OCI-LY3 (cell line): Measurements from ENCODE around the gene ARRDC2.
A peak's percentile ranks its signal among the peaks of the same experiment; 100 is the strongest.
"Not testable (repeated sequence)": the region's sequence is repeated elsewhere in the genome, so short reads cannot be mapped to it uniquely, and the experiment has no call there.

Source experiments
- H2AFZ ChIP-seq: fragments of 200-600, 300-600 bp; shearing (Covaris generic); 2 replicates; pipeline ENCODE4 v1.6.0; 2014; ENCODE audit warnings: antibody characterized with exemption, low read depth, low read length
- H3K27ac ChIP-seq: fragments of 200-600, 300-600 bp; sonication (generic); 2 replicates; pipeline ENCODE4 v1.5.1; 2014; ENCODE audit warnings: mild to moderate bottlenecking, low read length, moderate library complexity, mixed read lengths
- H3K27me3 ChIP-seq: fragments of 200-600, 300-600 bp; sonication (generic); 2 replicates; pipeline ENCODE4 v1.6.1; 2014; ENCODE audit warnings: low read depth, low read length, mixed read lengths
- H3K36me3 ChIP-seq: fragments of 200-600, 300-600 bp; sonication (generic); replicated peaks from 2 replicates; pipeline ENCODE3; 2014; ENCODE audit warnings: low read depth, low read length, mixed read lengths
- H3K4me1 ChIP-seq: fragments of 300-600, 200-600 bp; sonication (generic); 2 replicates; pipeline ENCODE4 v1.6.1; 2014; ENCODE audit warnings: low read length, mixed read lengths
- H3K4me2 ChIP-seq: fragments of 200-600, 300-600 bp; sonication (generic); 2 replicates; pipeline ENCODE4 v1.6.1; 2014; ENCODE audit warnings: low read length, mixed read lengths
- H3K4me3 ChIP-seq: fragments of 300-600, 200-600 bp; sonication (generic); 2 replicates; pipeline ENCODE4 v1.5.1; 2014; ENCODE audit warnings: antibody characterized with exemption, mild to moderate bottlenecking, low read length, moderate library complexity
- H3K79me2 ChIP-seq: fragments of 300-600, 200-600 bp; shearing (Covaris generic); 2 replicates; pipeline ENCODE4 v1.6.1; 2014; ENCODE audit warnings: mild to moderate bottlenecking, low read length, mixed read lengths
- H3K9ac ChIP-seq: fragments of 300-600, 200-600 bp; shearing (Covaris generic); 2 replicates; pipeline ENCODE4 v1.6.0; 2014; ENCODE audit warnings: mild to moderate bottlenecking, low read length, moderate library complexity
- H3K9me3 ChIP-seq: fragments of 200-600, 300-600 bp; shearing (Covaris generic); 2 replicates; pipeline ENCODE4 v1.6.1; 2014; ENCODE audit warnings: low read length, mixed read lengths; ENCODE audit not compliant: insufficient read depth
- H4K20me1 ChIP-seq: fragments of 200-600, 300-600 bp; sonication (generic); 2 replicates; pipeline ENCODE4 v1.6.1; 2016; ENCODE audit warnings: low read length, mixed read lengths; ENCODE audit not compliant: insufficient read depth
- EZH2phosphoT487 ChIP-seq: fragments of 200-600 bp; shearing (Covaris generic); IDR thresholded peaks from 2 replicates; pipeline ENCODE4 v1.6.1; 2018; ENCODE audit warnings: antibody characterized with exemption, mixed run types, low read depth
- TF ChIP-seq, protein P1 (sequence below): fragments of 200-600, 300-600 bp; sonication (generic); IDR thresholded peaks from 2 replicates; pipeline ENCODE4 v1.5.1; 2014; ENCODE audit warnings: antibody characterized with exemption, low read length, low read depth

Gene ARRDC2

GRCh38 chr19:18023622-18024251, 15.8 kb downstream of the ARRDC2 start:
- Histone ChIP-seq H3K4me3 (peak overlapping the region; percentile 57), H3K9me3 (no peaks in the 10 kb centered on the region), H3K27ac (no peak overlapping the region; the same call in 1 of the 2 replicates), H2AFZ (no peak overlapping the region), H3K36me3 (no peaks in the 10 kb centered on the region), H3K27me3 (no peaks in the 10 kb centered on the region), H3K4me2 (peak overlapping the region; percentile 100), H3K9ac (peak overlapping the region; percentile 8; the same call in 1 of the 2 replicates), H4K20me1 (no peaks in the 10 kb centered on the region), H3K79me2 (peaks cover 10% of the 10 kb centered on the region; the same call in 1 of the 2 replicates), H3K4me1 (peaks cover 41% of the 10 kb centered on the region)
- TF ChIP-seq EZH2phosphoT487 = no peak
- TF ChIP-seq, protein P1, sequence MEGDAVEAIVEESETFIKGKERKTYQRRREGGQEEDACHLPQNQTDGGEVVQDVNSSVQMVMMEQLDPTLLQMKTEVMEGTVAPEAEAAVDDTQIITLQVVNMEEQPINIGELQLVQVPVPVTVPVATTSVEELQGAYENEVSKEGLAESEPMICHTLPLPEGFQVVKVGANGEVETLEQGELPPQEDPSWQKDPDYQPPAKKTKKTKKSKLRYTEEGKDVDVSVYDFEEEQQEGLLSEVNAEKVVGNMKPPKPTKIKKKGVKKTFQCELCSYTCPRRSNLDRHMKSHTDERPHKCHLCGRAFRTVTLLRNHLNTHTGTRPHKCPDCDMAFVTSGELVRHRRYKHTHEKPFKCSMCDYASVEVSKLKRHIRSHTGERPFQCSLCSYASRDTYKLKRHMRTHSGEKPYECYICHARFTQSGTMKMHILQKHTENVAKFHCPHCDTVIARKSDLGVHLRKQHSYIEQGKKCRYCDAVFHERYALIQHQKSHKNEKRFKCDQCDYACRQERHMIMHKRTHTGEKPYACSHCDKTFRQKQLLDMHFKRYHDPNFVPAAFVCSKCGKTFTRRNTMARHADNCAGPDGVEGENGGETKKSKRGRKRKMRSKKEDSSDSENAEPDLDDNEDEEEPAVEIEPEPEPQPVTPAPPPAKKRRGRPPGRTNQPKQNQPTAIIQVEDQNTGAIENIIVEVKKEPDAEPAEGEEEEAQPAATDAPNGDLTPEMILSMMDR = no peak

- no peak overlapping the region for H3K4me2 ChIP-seq
- no peak overlapping the region for H3K9ac ChIP-seq
- no peak for TF ChIP-seq EZH2phosphoT487
- TF ChIP-seq, protein P1 = no peak
- H3K4me3 ChIP-seq = no peak overlapping the region
- no peaks in the 10 kb centered on the region for H3K27me3 ChIP-seq
- H3K36me3 ChIP-seq = no peaks in the 10 kb centered on the region
- peaks cover 10% of the 10 kb centered on the region; the same call in 1 of the 2 replicates for H3K79me2 ChIP-seq
- no peaks in the 10 kb centered on the region for H4K20me1 ChIP-seq
- peaks cover 26% of the 10 kb centered on the region for H3K4me1 ChIP-seq
- no peaks in the 10 kb centered on the region for H3K9me3 ChIP-seq
- H3K27ac ChIP-seq = no peak overlapping the region
- no peak overlapping the region for H2AFZ ChIP-seq
Observed at GRCh38 chr19:18027151-18027550, 19.2 kb downstream of the ARRDC2 start.

DNA sequence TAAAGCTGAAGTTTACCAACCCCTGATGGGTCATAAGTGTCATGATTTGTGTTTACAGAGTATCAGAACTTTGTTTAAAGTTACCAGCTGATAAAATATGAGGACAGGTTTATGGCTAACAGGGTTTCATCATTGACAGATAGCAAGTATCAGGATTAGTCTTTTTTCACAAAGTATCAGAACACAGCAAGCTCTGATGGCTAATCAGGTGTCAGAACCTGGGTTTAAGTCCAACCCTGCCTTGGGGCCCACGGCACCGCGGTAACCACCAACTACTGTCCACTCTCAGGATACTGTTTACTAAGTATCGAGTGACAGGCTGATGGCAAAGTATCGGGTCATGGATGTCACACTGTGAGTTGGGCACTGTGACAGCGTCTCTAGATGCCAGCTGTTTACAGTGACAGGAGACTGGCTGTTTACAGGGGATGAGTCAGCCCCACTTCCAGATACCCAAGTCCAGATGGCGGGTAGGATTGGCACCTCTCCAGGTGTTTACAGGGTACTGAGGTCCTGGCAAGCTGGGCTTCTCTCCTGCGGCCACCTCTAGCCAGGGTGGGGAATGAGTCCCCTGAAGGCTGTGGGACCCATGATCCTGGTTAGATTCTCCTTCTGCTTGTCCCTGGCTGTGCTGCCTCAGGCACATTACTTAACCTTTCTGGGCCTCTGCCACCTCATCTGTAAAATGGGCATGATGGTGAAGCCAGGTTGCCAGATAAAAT, 21.8 kb downstream of the ARRDC2 start:
- no peak for TF ChIP-seq EZH2phosphoT487
- TF ChIP-seq, protein P1 = no peak
- Histone ChIP-seq H3K27ac (no peak overlapping the region), H3K36me3 (no peaks in the 10 kb centered on the region)

GRCh38 chr19:18031401-18031800, 23.4 kb downstream of the ARRDC2 start:
- not testable (repeated sequence) for H3K4me2 ChIP-seq, H3K9me3 ChIP-seq, H3K27me3 ChIP-seq, H3K79me2 ChIP-seq, H3K4me3 ChIP-seq, H3K4me1 ChIP-seq, H3K36me3 ChIP-seq, H2AFZ ChIP-seq, H3K27ac ChIP-seq, H3K9ac ChIP-seq, H4K20me1 ChIP-seq

More for the DNA sequence above, 21.8 kb downstream of the ARRDC2 start:
- Histone ChIP-seq H3K4me2 (no peak overlapping the region), H2AFZ (no peak overlapping the region), H3K79me2 (no peaks in the 10 kb centered on the region), H3K4me1 (peaks cover 6% of the 10 kb centered on the region), H3K9ac (no peak overlapping the region), H4K20me1 (no peaks in the 10 kb centered on the region), H3K4me3 (no peak overlapping the region), H3K9me3 (no peaks in the 10 kb centered on the region), H3K27me3 (no peaks in the 10 kb centered on the region)

DNA sequence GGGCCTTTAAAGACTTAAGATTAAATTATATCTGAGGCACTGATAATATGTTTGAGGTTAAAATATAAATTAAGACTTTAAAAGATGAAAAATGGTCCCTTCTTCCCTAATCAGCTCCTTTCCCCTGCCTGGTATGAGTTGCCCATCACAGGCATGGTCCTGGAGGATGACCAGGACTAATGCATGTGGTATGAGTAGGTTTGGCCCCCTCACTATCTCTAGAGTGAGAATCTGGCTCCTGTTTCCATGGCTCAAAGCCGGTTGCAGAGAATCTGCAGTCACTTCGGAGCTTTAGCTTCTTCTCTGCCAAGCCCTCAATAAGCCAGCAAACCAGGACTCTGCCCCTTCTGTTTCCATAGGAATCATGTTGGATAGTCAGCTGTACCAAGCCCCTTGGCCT, 24.1 kb downstream of the ARRDC2 start:
- H3K4me2 ChIP-seq, H4K20me1 ChIP-seq, H2AFZ ChIP-seq, H3K79me2 ChIP-seq, H3K36me3 ChIP-seq, H3K9me3 ChIP-seq, H3K27me3 ChIP-seq, H3K27ac ChIP-seq, H3K4me1 ChIP-seq, H3K9ac ChIP-seq, H3K4me3 ChIP-seq: not testable (repeated sequence)
